H1 (cell line): ENCODE measurements around the gene RELN. TPM values are rescaled to one million over a fixed set of nuclear protein-coding genes. Genes with fewer than 3 reads are reported as not detected.

ENCODE experiments used
- CTCF ChIA-PET: fragments of 300-600 bp; sonication (Branson Sonifier 250); formaldehyde crosslinking; loops from one replicate; lab custom pipeline; 2021; ENCODE audit not compliant: partially characterized antibody; lab: Charles Lee
- POLR2A ChIA-PET: fragments of 300-600 bp; sonication (Branson Sonifier 250); formaldehyde crosslinking; loops from one replicate; lab custom pipeline; 2021; ENCODE audit warnings: inconsistent platforms; ENCODE audit not compliant: partially characterized antibody; lab: Charles Lee
- DNase-seq, 2 experiments: peaks; one replicate each; pipeline versions ENCODE4 v3.0.0 to v3.0.0-alpha.2; 2010 to 2022; ENCODE audit warnings: low spot score in 2 of 2, low read depth in 1 of 2, mixed read lengths in 1 of 2
- FAIRE-seq: peaks from 2 replicates; lab custom pipeline; 2011; peaks lifted over from hg19 to GRCh38; lab: Jason Lieb, UNC
- H2AFZ ChIP-seq: 2 replicates; pipeline ENCODE4 v1.8.1; 2012; ENCODE audit warnings: low read length, inconsistent platforms
- H2AK5ac ChIP-seq: 2 replicates; pipeline ENCODE4 v1.6.1; 2013; ENCODE audit warnings: low read depth, low read length
- H2BK120ac ChIP-seq: replicated peaks from 2 replicates; pipeline ENCODE3; 2013; ENCODE audit warnings: low read depth, low read length, inconsistent platforms
- H2BK12ac ChIP-seq: 2 replicates; pipeline ENCODE4 v1.6.1; 2013; ENCODE audit warnings: low read depth, low read length
- H2BK15ac ChIP-seq: 2 replicates; pipeline ENCODE4 v1.6.1; 2013; ENCODE audit warnings: low read length
- H2BK20ac ChIP-seq: 2 replicates; pipeline ENCODE4 v1.6.1; 2013; ENCODE audit warnings: low read length
- H2BK5ac ChIP-seq: 2 replicates; pipeline ENCODE4 v1.6.1; 2013; ENCODE audit warnings: low read depth, low read length
- H3K14ac ChIP-seq: 2 replicates; pipeline ENCODE4 v1.6.1; 2013; ENCODE audit warnings: inconsistent platforms; ENCODE audit not compliant: insufficient read length
- H3K18ac ChIP-seq: 2 replicates; pipeline ENCODE4 v1.6.1; 2013; ENCODE audit warnings: low read length; ENCODE audit errors: extremely low read depth
- H3K23ac ChIP-seq: 2 replicates; pipeline ENCODE4 v1.6.1; 2013; ENCODE audit warnings: inconsistent platforms; ENCODE audit not compliant: insufficient read length
- H3K23me2 ChIP-seq: 2 replicates; pipeline ENCODE4 v1.6.1; 2013; ENCODE audit warnings: low read depth, low read length
- H3K27ac ChIP-seq: 2 replicates; pipeline ENCODE4 v1.6.1; 2011; ENCODE audit warnings: low read depth, low read length, inconsistent platforms
- H3K27me3 ChIP-seq, 4 experiments: replicated peaks in 1 of 4; 1 replicate in 1 of 4; 2 replicates in 3 of 4; pipeline versions ENCODE4 v1.6.1 to v1.8.1; 2011 to 2013; ENCODE audit warnings: low read length in 3 of 4, mild to moderate bottlenecking in 3 of 4, inconsistent platforms in 2 of 4, mixed read lengths in 2 of 4, moderate library complexity in 1 of 4; ENCODE audit not compliant: control insufficient read depth in 3 of 4, insufficient read depth in 3 of 4; ENCODE audit errors: extremely low read depth in 1 of 4
- H3K36me3 ChIP-seq, 4 experiments: 2 replicates each; pipeline versions ENCODE4 v1.6.1 to v1.8.1; 2011 to 2013; ENCODE audit warnings: mild to moderate bottlenecking in 4 of 4, low read length in 3 of 4, moderate library complexity in 2 of 4, control low read depth in 1 of 4, inconsistent platforms in 1 of 4; ENCODE audit not compliant: insufficient read depth in 4 of 4, control insufficient read depth in 2 of 4
- H3K4ac ChIP-seq: replicated peaks from 2 replicates; pipeline ENCODE3; 2013; ENCODE audit warnings: low read length, low read depth, mixed read lengths, inconsistent platforms; ENCODE audit not compliant: insufficient read length
- H3K4me1 ChIP-seq, 4 experiments: replicated peaks in 1 of 4; 1 replicate in 1 of 4; 2 replicates in 3 of 4; pipeline versions ENCODE4 v1.6.1 to v1.8.1; 2011 to 2013; ENCODE audit warnings: low read length in 3 of 4, inconsistent platforms in 2 of 4, mixed read lengths in 1 of 4; ENCODE audit not compliant: insufficient read depth in 4 of 4, control insufficient read depth in 3 of 4
- H3K4me2 ChIP-seq, 2 experiments: 2 replicates each; pipeline versions ENCODE4 v1.6.1 to v1.8.1; 2011 to 2013; ENCODE audit warnings: low read depth in 2 of 2, low read length in 2 of 2, control low read depth in 1 of 2, inconsistent platforms in 1 of 2, mild to moderate bottlenecking in 1 of 2; ENCODE audit not compliant: insufficient read depth in 1 of 2
- H3K4me3 ChIP-seq, 4 experiments: fragments of 200-600, 300-600 bp in 1 of 4; sonication (generic), shearing (Covaris generic), sonication (Bioruptor Twin) in 1 of 4; 2 replicates each; pipeline versions ENCODE4 v1.5.1 to v1.8.1; 2011 to 2016; ENCODE audit warnings: low read length in 4 of 4, low read depth in 3 of 4, control low read depth in 2 of 4, inconsistent platforms in 2 of 4, mild to moderate bottlenecking in 2 of 4, mixed read lengths in 1 of 4, moderate library complexity in 1 of 4; ENCODE audit not compliant: insufficient read depth in 2 of 4; ENCODE audit errors: extremely low read depth in 1 of 4
- H3K56ac ChIP-seq: replicated peaks from 2 replicates; pipeline ENCODE3; 2013; ENCODE audit warnings: low read depth, mild to moderate bottlenecking, mixed read lengths, low read length, inconsistent platforms; ENCODE audit not compliant: insufficient read length
- H3K79me1 ChIP-seq: 2 replicates; pipeline ENCODE4 v1.6.1; 2013; ENCODE audit warnings: low read depth, low read length, control low read depth
- H3K79me2 ChIP-seq, 2 experiments: 2 replicates each; pipeline versions ENCODE4 v1.6.1 to v1.8.1; 2012 to 2013; ENCODE audit warnings: low read length in 2 of 2, mild to moderate bottlenecking in 2 of 2, inconsistent platforms in 1 of 2; ENCODE audit not compliant: insufficient read depth in 2 of 2, control insufficient read depth in 1 of 2
- H3K9ac ChIP-seq, 4 experiments: replicated peaks in 1 of 4; 1 replicate in 1 of 4; 2 replicates in 3 of 4; pipeline versions ENCODE4 v1.6.1 to v1.8.1; 2011 to 2013; ENCODE audit warnings: low read depth in 3 of 4, low read length in 3 of 4, control low read depth in 2 of 4, mild to moderate bottlenecking in 2 of 4, moderate library complexity in 2 of 4, inconsistent platforms in 1 of 4; ENCODE audit errors: extremely low read depth in 1 of 4
- H3K9me3 ChIP-seq, 2 experiments: 2 replicates each; pipeline versions ENCODE4 v1.6.1 to v1.8.1; 2012 to 2013; ENCODE audit warnings: mild to moderate bottlenecking in 2 of 2, moderate library complexity in 2 of 2, control low read depth in 1 of 2, inconsistent platforms in 1 of 2, low read depth in 1 of 2, low read length in 1 of 2, mixed read lengths in 1 of 2; ENCODE audit not compliant: insufficient read depth in 2 of 2
- H4K20me1 ChIP-seq, 2 experiments: replicated peaks in 1 of 2; 2 replicates each; pipeline versions ENCODE3 to v1.8.1; 2011 to 2013; ENCODE audit warnings: inconsistent platforms in 2 of 2, low read length in 2 of 2, mild to moderate bottlenecking in 1 of 2; ENCODE audit not compliant: insufficient read depth in 2 of 2, control insufficient read depth in 1 of 2
- H4K5ac ChIP-seq: 2 replicates; pipeline ENCODE4 v1.6.1; 2013; ENCODE audit warnings: low read length, low read depth, mixed read lengths, inconsistent platforms; ENCODE audit not compliant: insufficient read length
- H4K8ac ChIP-seq: 2 replicates; pipeline ENCODE4 v1.8.0; 2013; ENCODE audit warnings: mild to moderate bottlenecking, moderate library complexity, low read length, inconsistent platforms; ENCODE audit not compliant: insufficient read depth; ENCODE audit errors: extremely low read depth
- H4K91ac ChIP-seq: replicated peaks from 2 replicates; pipeline ENCODE3; 2013; ENCODE audit warnings: low read length, mixed read lengths, inconsistent platforms; ENCODE audit not compliant: insufficient read length
- CHD2 ChIP-seq: IDR thresholded peaks from 2 replicates; pipeline ENCODE4 v1.6.1; 2012; ENCODE audit warnings: low read length, improper control_type of control experiment
- MAFK ChIP-seq: IDR thresholded peaks from 2 replicates; pipeline ENCODE4 v1.6.1; 2012; ENCODE audit warnings: low read depth, mild to moderate bottlenecking, improper control_type of control experiment, low read length
- SRF ChIP-seq: IDR thresholded peaks from 2 replicates; pipeline ENCODE4 v1.6.1; 2011; ENCODE audit warnings: mild to moderate bottlenecking, low read depth, low read length, moderate library complexity
- WGBS, 2 experiments: shearing (Covaris generic) in 1 of 2; methylation state at CpG; one replicate each; pipeline versions ENCODE4 v1.1.6 to v1.1.7; 2013 to 2015; ENCODE audit warnings: low lambda C conversion rate in 2 of 2, mixed read lengths in 2 of 2, inconsistent platforms in 1 of 2, low coverage in 1 of 2, missing lambda C conversion rate in 1 of 2; ENCODE audit not compliant: insufficient replicate concordance in 2 of 2, insufficient coverage in 1 of 2, insufficient read length in 1 of 2; ENCODE audit errors: extremely low coverage in 1 of 2, missing lambda C conversion rate in 1 of 2; 5-methylcytosine and 5-hydroxymethylcytosine counted together
- polyA plus RNA-seq, 7 experiments: library from polyadenylated mRNA; depleted of rRNA in 3 of 7; stranded (reverse) in 5 of 7; unstranded in 2 of 7; fragments of >200 nt in 5 of 7; fragments of 200-250 nt in 2 of 7; gene quantifications; 1 replicate in 5 of 7; 2 replicates in 1 of 7; 4 replicates in 1 of 7; pipeline versions ENCODE4 v1.2.1 to v1.2.3, GENCODE V29; 2011 to 2013; ENCODE audit warnings: missing spikeins in 2 of 7, mixed read lengths in 2 of 7
- total RNA-seq: library from RNA; stranded (reverse); fragmentation: NEBNext Ultra II Directional; extraction: Animal tissue kit (Norgen Biotek cat#: 25700); gene quantifications from 2 replicates; pipeline ENCODE4 v1.2.1, GENCODE V29; 2021

RELN gene
- total and polyA plus RNA-seq, 2 of the 8 experiments (the other 6 are each of a cell fraction or from before 2014, with no cell fraction given) = 0.03 to 0.07 TPM

DNA sequence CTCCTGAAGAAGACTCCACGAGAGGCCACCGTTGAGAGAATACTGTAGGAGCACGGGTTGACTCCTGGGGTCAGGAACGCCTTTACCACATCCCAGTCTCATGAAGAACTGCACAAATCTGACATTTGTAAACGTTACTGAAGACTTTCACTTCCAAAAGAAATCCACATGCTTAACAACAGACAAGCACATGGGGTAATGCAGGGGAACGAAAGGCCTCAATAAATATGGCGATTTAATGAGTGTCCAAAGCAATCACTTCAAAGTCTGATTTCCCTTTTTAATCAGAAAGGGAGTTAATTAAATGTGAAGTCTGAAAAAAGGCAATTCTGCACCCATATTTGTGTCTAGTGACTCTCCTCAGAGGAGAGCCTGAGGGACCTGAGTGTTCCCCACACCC is 449.1 kb downstream of the RELN start:
- Histone ChIP-seq H2BK5ac (no peak overlapping the region), H2BK20ac (no peak overlapping the region), H3K4ac (no peak overlapping the region), H3K23ac (no peak overlapping the region), H3K23me2 (no peaks in the 10 kb centered on the region), H2BK12ac (no peak overlapping the region), H4K91ac (no peak overlapping the region), H2BK15ac (no peak overlapping the region), H3K27me3 (no peaks in the 10 kb centered on the region), H2AK5ac (no peak overlapping the region), H3K14ac (no peak overlapping the region), H4K20me1 (no peaks in the 10 kb centered on the region), H2AFZ (no peak overlapping the region), H4K8ac (no peak overlapping the region), H3K9me3 (no peaks in the 10 kb centered on the region), H3K9ac (no peak overlapping the region), H4K5ac (no peak overlapping the region), H3K4me2 (no peak overlapping the region), H3K79me1 (no peaks in the 10 kb centered on the region), H3K4me1 (no peaks in the 10 kb centered on the region), H3K18ac (no peak overlapping the region), H3K36me3 (no peaks in the 10 kb centered on the region), H3K27ac (no peak overlapping the region), H2BK120ac (no peak overlapping the region), H3K4me3 (no peak overlapping the region), H3K56ac (no peak overlapping the region), H3K79me2 (no peaks in the 10 kb centered on the region)
- ChIA-PET POLR2A (no interaction called here), CTCF (no interaction called here)
- FAIRE-seq (no peak), DNase-seq (no peak)
- TF ChIP-seq SRF (no peak), CHD2 (no peak), MAFK (no peak)
- 95% methylated on average over 7 of the region's 7 CpGs; no CpG with 5 or more reads in 1 of the 2 experiments for whole genome bisulfite sequencing, 2 experiments
